Activated naive CD4-positive, alpha-beta T cell treated with anti-CD3 and anti-CD28 coated beads, Interleukin-2, amount 50 U/mL, for 72 hours (primary cell): ENCODE data around the gene MLYCD. TPM values are rescaled to one million over a fixed set of nuclear protein-coding genes. Genes with fewer than 3 reads are reported as not detected.

Source experiments
- ATAC-seq, 2 donors: fragments of 150-1000 bp; cut with Tn5 transposase; 2 replicates each; pipeline ENCODE4 v1.10.0; 2021; ENCODE audit warnings: mild to moderate bottlenecking in 2 of 2, moderate library complexity in 2 of 2
- DNase-seq, 2 donors: peaks; one replicate each; pipeline ENCODE4 v3.0.0; 2021 to 2022; ENCODE audit warnings: low spot score in 2 of 2
- H3K27ac Mint-ChIP-seq, 2 donors: one replicate each; pipeline ENCODE4 v1.8.0; 2022; ENCODE audit warnings: mild to moderate bottlenecking in 2 of 2, mixed read lengths in 2 of 2
- H3K36me3 Mint-ChIP-seq, 2 donors: one replicate each; pipeline ENCODE4 v1.8.0; 2022; ENCODE audit warnings: mixed read lengths in 2 of 2
- H3K9me3 Mint-ChIP-seq, 2 donors: one replicate each; pipeline ENCODE4 v1.8.0; 2022; ENCODE audit warnings: mixed read lengths in 2 of 2
- total RNA-seq, 2 donors: library from RNA; stranded (reverse); gene quantifications; one replicate each; pipeline ENCODE4 v1.2.3, GENCODE V29; 2022

The MLYCD gene
- total RNA-seq, 2 donors from 2014 or later: 2.3 to 3.3 TPM

- Mint-ChIP-seq H3K36me3 (no peaks in the 10 kb centered on the region), H3K9me3 (no peaks in the 10 kb centered on the region), H3K27ac (no peak within 1 kb of the TSS)
- DNase-seq (peak in 1 of 2 donors; percentile 49), ATAC-seq (peak; percentile 45 to 64)
Observed at GRCh38 chr16:83967838-83968305, 69.0 kb downstream of the MLYCD start, which contains the start of gene NECAB2. Gene NECAB2, plus strand, starts transcription at chr16:83968244. Its CDS starts 405 bp downstream, at chr16:83968649.

DNA sequence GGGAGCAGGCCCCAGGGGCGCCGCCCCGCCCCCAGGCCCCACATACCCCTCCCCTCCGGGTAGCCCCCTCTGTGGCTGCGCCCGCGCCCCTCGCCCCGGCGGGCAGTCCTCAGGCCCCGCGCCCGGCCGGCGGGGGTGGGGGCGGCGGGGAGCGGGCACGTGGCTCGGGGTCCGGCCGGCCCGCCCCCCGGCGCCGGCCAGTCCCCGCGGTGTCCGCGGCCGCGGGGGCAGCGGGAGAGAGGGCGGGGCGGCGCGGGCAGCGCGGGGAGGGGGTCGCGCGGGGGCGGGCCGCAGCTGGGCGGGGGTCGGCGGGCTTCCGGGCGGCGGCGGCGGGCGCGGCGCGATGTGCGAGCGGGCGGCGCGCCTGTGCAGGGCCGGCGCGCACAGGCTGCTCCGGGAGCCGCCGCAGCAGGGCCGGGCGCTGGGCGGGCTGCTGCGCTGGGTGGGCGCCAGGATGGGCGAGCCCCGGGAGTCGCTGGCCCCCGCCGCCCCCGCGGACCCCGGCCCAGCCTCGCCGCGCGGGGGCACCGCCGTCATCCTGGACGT is 69.5 kb downstream of the MLYCD start:
- no peak overlapping the region for H3K27ac Mint-ChIP-seq
- no peaks in the 10 kb centered on the region for H3K9me3 Mint-ChIP-seq
- H3K36me3 Mint-ChIP-seq: no peaks in the 10 kb centered on the region
- ATAC-seq: no peak
- DNase-seq: no peak

DNA sequence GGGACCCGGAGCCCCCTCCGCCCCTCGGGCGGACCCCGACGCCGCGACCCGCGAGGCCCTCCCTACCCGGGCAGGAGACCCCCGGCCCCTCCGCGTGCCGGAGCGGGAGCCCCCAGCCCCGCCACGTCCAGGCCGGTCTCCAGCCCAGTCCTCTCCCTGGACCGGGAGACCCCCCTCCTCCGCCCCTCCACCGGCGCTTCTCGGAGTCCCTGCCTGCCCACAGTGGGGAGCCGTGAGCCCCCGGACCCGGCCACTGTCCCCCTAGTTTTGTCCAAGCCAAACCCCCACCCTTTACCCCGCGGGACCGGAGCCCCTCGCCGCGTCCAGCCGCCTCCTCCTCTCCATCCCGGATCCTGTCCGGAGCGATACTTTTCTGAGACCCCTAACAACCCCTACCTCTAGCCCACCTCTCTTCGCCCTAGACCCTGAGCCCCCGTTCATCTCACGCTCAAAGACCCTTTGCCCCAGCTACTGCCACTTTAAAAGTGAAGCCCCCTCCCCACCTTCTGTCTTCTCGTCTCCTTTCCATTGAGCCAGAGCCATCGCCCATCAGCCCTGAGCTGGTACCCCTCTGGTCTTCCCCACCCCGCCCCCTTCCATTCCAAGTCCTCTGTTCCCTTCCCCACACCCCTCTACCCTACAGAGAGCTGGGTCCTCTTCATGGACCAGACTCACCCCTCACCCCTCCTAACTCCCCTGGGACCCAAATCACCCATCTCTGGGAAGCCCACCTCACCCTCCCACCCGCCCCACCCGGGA is 70.2 kb downstream of the MLYCD start:
- Mint-ChIP-seq H3K36me3 (no peaks in the 10 kb centered on the region), H3K9me3 (no peaks in the 10 kb centered on the region), H3K27ac (no peak overlapping the region)
- ATAC-seq: no peak
- DNase-seq: no peak

GRCh38 chr16:83969771-83970429 is 71.0 kb downstream of the MLYCD start:
- Mint-ChIP-seq H3K27ac (no peak overlapping the region), H3K9me3 (no peaks in the 10 kb centered on the region), H3K36me3 (no peaks in the 10 kb centered on the region)
- no peak for DNase-seq
- no peak for ATAC-seq

- Mint-ChIP-seq H3K27ac (no peak overlapping the region), H3K9me3 (no peaks in the 10 kb centered on the region), H3K36me3 (no peaks in the 10 kb centered on the region)
- DNase-seq (no peak), ATAC-seq (no peak)
Observed at GRCh38 chr16:83970430-83970815, 71.5 kb downstream of the MLYCD start.

DNA sequence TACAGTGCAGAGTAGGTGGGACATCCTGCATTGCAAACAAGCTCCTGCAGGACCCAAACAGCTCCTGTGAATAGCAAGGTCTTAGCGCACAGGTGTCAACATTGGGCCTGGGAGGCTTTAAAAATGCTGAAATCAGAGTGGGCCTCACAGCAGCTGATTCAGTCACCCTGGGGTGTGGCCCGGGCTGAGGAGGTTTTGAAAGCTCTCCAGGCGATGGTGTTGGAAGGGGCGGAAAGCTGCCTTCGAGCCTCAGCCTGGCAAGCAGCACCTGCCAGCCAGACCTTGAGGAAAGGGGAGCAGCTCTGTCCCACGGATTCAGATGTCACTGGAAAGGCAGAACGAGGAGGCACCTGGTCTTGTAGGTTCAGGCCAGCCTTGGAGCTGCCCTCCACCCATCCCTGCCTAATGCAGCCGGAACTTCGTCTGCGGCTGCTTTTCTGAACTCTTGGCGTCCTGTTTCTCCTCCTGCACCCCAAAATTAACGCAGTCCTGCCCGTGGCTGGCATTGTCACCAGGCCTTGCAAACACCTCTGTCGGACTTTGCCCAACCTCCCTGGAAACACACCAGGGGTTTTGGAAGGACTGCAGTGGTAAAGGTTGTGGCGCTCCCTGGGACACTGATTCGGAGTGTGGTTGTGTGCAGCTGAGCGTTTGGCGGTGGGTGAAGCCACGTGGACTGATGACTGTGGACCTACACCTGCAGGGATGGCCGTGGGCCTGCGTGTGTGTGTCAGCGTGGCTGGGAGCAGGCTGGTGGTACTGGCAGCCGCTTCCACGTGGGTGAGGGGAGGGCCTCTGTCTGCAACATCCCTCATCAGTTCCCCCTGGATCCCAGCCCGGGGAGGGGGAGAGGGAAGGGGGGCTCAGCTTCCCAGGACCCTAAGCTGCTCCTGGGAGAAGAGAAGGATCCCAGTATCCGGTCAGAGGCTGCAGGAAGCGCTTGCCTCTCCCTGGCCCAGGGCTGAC is 72.5 kb downstream of the MLYCD start:
- ATAC-seq: no peak
- Mint-ChIP-seq H3K36me3 (no peaks in the 10 kb centered on the region), H3K27ac (no peak overlapping the region), H3K9me3 (no peaks in the 10 kb centered on the region)
- DNase-seq: no peak

- DNase-seq (no peak), ATAC-seq (no peak)
- Mint-ChIP-seq H3K9me3 (no peaks in the 10 kb centered on the region), H3K36me3 (no peaks in the 10 kb centered on the region), H3K27ac (no peak overlapping the region)
Observed at GRCh38 chr16:83972256-83973008, 73.5 kb downstream of the MLYCD start.

- H3K9me3 Mint-ChIP-seq: peaks cover 0 to 2% of the 10 kb centered on the region in 2 donors
- ATAC-seq: no peak
- H3K36me3 Mint-ChIP-seq: peaks cover 0 to 3% of the 10 kb centered on the region in 2 donors
- no peak overlapping the region for H3K27ac Mint-ChIP-seq
- DNase-seq: no peak
Observed at GRCh38 chr16:83973077-83973476, 74.2 kb downstream of the MLYCD start.

GRCh38 chr16:83973581-83974385 is 74.9 kb downstream of the MLYCD start:
- DNase-seq (no peak), ATAC-seq (no peak)
- peaks cover 0 to 7% of the 10 kb centered on the region in 2 donors for H3K36me3 Mint-ChIP-seq
- peaks cover 2 to 7% of the 10 kb centered on the region in 2 donors for H3K9me3 Mint-ChIP-seq
- no peak overlapping the region for H3K27ac Mint-ChIP-seq

DNA sequence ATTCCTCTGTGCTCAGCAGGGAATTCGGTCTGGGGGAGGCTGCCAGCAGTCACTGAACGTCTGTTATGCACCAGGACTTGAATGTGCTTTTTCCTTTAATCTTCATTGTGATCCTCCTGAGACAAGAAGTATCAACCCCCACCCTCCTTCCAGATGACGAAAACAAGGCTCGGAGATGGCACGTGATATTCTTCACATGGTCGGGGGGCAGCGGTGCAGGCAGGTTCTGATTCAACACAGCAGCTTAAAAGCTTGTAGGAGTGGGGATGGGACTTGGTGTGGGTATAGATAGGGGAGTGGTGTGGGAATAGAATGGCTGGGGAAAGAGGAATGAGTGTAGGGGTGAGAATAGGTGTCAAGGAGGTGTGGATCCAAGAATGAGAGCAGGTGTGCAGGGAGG is 75.6 kb downstream of the MLYCD start:
- H3K36me3 Mint-ChIP-seq: peaks cover 0 to 7% of the 10 kb centered on the region in 2 donors
- ATAC-seq (no peak), DNase-seq (no peak)
- peaks cover 6 to 9% of the 10 kb centered on the region in 2 donors for H3K9me3 Mint-ChIP-seq
- no peak overlapping the region for H3K27ac Mint-ChIP-seq

GRCh38 chr16:83975590-83976260 is 76.8 kb downstream of the MLYCD start:
- no peak overlapping the region for H3K27ac Mint-ChIP-seq
- DNase-seq (no peak), ATAC-seq (no peak)
- peaks cover 0 to 7% of the 10 kb centered on the region in 2 donors for H3K36me3 Mint-ChIP-seq
- H3K9me3 Mint-ChIP-seq: peaks cover 6 to 9% of the 10 kb centered on the region in 2 donors
